Lung (tissue), 12 donors: ENCODE results near the gene TCP11L2. TPM values are rescaled to one million over a fixed set of nuclear protein-coding genes. Genes with fewer than 3 reads are reported as not detected.

ENCODE experiments used
- ATAC-seq: fragments of 200-7000 bp; cut with Tn5 transposase; one replicate; pipeline ENCODE4 v1.9.1; 2020; ENCODE audit warnings: moderate number of reproducible peaks; ENCODE audit not compliant: insufficient read depth, low FRiP score
- DNase-seq, 3 donors: peaks; one replicate each; pipeline ENCODE4 v3.0.0-alpha.2; 2013 to 2017
- H3K27ac ChIP-seq, 2 donors: one replicate each; pipeline ENCODE4 v1.5.1; 2013; ENCODE audit warnings: mild to moderate bottlenecking in 2 of 2, moderate library complexity in 2 of 2, control low read depth in 1 of 2, inconsistent platforms in 1 of 2, low read depth in 1 of 2, low read length in 1 of 2
- H3K27me3 ChIP-seq, 3 donors: one replicate each; pipeline ENCODE4 v1.5.1; 2013; ENCODE audit warnings: low read length in 2 of 3; ENCODE audit not compliant: control insufficient read depth in 3 of 3, insufficient read depth in 3 of 3
- H3K36me3 ChIP-seq, 4 donors: one replicate each; pipeline ENCODE4 v1.5.1; 2013; ENCODE audit warnings: low read length in 4 of 4, mild to moderate bottlenecking in 1 of 4, moderate library complexity in 1 of 4; ENCODE audit not compliant: control insufficient read depth in 4 of 4, insufficient read depth in 4 of 4
- H3K4me1 ChIP-seq, 5 donors: one replicate each; pipeline ENCODE4 v1.5.1; 2013; ENCODE audit warnings: low read length in 5 of 5, mild to moderate bottlenecking in 2 of 5, moderate library complexity in 1 of 5; ENCODE audit not compliant: control insufficient read depth in 5 of 5, insufficient read depth in 5 of 5
- H3K4me3 ChIP-seq: one replicate; pipeline ENCODE4 v1.5.1; 2013; ENCODE audit warnings: mild to moderate bottlenecking, control low read depth, moderate library complexity
- H3K9ac ChIP-seq, 2 donors: one replicate each; pipeline ENCODE4 v1.5.1; 2013; ENCODE audit warnings: low read length in 2 of 2, control low read depth in 1 of 2; ENCODE audit not compliant: insufficient read depth in 1 of 2
- H3K9me3 ChIP-seq, 4 donors: one replicate each; pipeline ENCODE4 v1.5.1; 2013; ENCODE audit warnings: low read length in 3 of 4, mild to moderate bottlenecking in 1 of 4, moderate library complexity in 1 of 4; ENCODE audit not compliant: control insufficient read depth in 4 of 4, insufficient read depth in 3 of 4
- CTCF ChIP-seq: IDR thresholded peaks from 2 replicates; pipeline ENCODE4 v1.5.1; 2012; ENCODE audit warnings: mild to moderate bottlenecking; ENCODE audit errors: control extremely low read depth, extremely low read depth
- WGBS, 2 donors: extraction: QIAGEN DNeasy Blood & Tissue Kit; methylation state at CpG; one replicate each; pipeline ENCODE4 v1.1.7; 2013; 5-methylcytosine and 5-hydroxymethylcytosine counted together
- polyA plus RNA-seq, 2 donors: library from polyadenylated mRNA; stranded (reverse); fragments of 200-250 nt; gene quantifications; one replicate each; pipeline ENCODE4 v1.2.1, GENCODE V29; 2013
- total RNA-seq, 2 donors: library from RNA; depleted of rRNA in 1 of 2; stranded (reverse); fragments of >200 nt in 1 of 2; gene quantifications; one replicate each; pipeline ENCODE4 v1.2.1, GENCODE V29; 2014 to 2021
- donor health status: control.
- donor health status: control.
- donor health status: Bipolar disorder and iron deficiency.
- donor health status: healthy.
- donor health status: DM: yes; HTN: yes; CAD: no.

Gene TCP11L2
- total and polyA plus RNA-seq, 4 donors: 4.9 to 78.5 (median 24.8) TPM

- Histone ChIP-seq H3K9me3 (no peaks in the 10 kb centered on the region), H3K4me3 (no peak overlapping the region), H3K9ac (no peak overlapping the region), H3K27ac (peak overlapping the region in 1 of 2 donors; percentile 71), H3K27me3 (no peaks in the 10 kb centered on the region), H3K36me3 (no peaks in the 10 kb centered on the region), H3K4me1 (peaks cover 5 to 15% (median 6%) of the 10 kb centered on the region in 5 donors)
- no peak for DNase-seq
- ATAC-seq: no peak
- WGBS, 2 donors: 38 to 71% methylated on average over 4 of the region's 4 CpGs
- TF ChIP-seq CTCF: no peak
Observed at GRCh38 chr12:106299202-106299774, 3.2 kb upstream of the TCP11L2 start.

- peak overlapping the region; percentile 57 to 68 for H3K27ac ChIP-seq
- H3K4me1 ChIP-seq: peaks cover 5 to 19% (median 6%) of the 10 kb centered on the region in 5 donors
- H3K9me3 ChIP-seq: no peaks in the 10 kb centered on the region
- DNase-seq (no peak), ATAC-seq (no peak)
- no peaks in the 10 kb centered on the region for H3K27me3 ChIP-seq
- no peak for TF ChIP-seq CTCF
- no peak overlapping the region for H3K9ac ChIP-seq
- no peak overlapping the region for H3K4me3 ChIP-seq
- no peaks in the 10 kb centered on the region for H3K36me3 ChIP-seq
- WGBS, 2 donors: 51 to 70% methylated on average over 1 of the region's 1 CpG
Observed at GRCh38 chr12:106300761-106301160, 1.8 kb upstream of the TCP11L2 start.

- H3K9me3 ChIP-seq: no peaks in the 10 kb centered on the region
- H3K27me3 ChIP-seq: no peaks in the 10 kb centered on the region
- WGBS, 2 donors: 9 to 12% methylated on average over 1 of the region's 1 CpG
- no peak for ATAC-seq
- TF ChIP-seq CTCF: no peak
- no peak overlapping the region for H3K4me3 ChIP-seq
- H3K9ac ChIP-seq: peak overlapping the region in 1 of 2 donors; percentile 87
- H3K27ac ChIP-seq: peak overlapping the region; percentile 68 to 97
- peaks cover 5 to 19% (median 6%) of the 10 kb centered on the region in 5 donors for H3K4me1 ChIP-seq
- H3K36me3 ChIP-seq: no peaks in the 10 kb centered on the region
- DNase-seq: no peak
Observed at GRCh38 chr12:106301241-106301610, 1.3 kb upstream of the TCP11L2 start.
